Measurements from ENCODE around the gene HTRA3.

DNA sequence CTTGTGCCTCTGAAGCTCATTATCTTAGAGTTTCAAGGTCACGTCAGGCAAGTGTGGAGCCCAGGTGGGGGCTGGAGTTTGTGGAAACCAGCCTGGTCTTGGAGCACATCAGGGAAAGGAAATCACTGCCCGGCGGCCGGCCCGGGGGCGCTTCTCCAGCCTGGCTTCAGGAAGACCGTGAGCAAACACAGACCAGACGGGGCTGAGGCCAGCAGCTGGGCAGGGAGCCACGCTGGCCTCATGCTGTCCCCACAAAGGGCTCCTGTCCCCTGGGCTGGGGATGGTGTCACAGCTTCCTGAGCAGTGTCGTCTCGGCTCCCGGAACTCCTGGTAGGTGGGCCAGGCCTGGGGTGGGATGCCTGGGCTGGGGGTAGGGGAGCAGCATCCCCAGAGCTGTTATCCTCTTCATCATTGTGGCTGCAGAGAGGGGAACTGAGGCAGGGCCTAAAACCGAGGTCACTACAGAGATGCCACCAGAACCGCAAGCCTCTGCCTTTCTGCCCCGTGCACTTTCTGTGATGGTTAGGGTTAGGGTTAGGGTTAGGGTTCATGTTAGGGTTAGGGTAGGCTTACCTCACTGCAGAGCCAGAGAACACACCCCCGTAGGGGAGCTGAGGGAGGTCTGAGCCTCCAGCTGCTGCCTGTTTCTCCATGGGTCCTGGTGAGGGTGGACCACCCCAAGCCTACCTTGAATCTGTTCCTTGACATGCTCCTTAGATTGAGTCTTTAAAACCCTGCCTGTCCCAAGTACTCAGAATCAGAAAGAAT lies 77.5 kb downstream of the HTRA3 start:
- TF ChIP-seq POLR2AphosphoS5 (IDR thresholded peaks at IDR 0.05) (no peak), EP300 (conservative IDR thresholded peaks at IDR 0.05; ENCODE audit: poor library complexity, severe bottlenecking) (no peak), SMC3 (conservative IDR thresholded peaks at IDR 0.05; ENCODE audit: poor library complexity) (no peak), TAF1 (IDR thresholded peaks at IDR 0.05; ENCODE audit: low read depth) (no peak), RAD21 (conservative IDR thresholded peaks at IDR 0.05) (no peak), EZH2 (IDR thresholded peaks at IDR 0.05; ENCODE audit: borderline replicate concordance, insufficient read depth, low read length, poor library complexity, severe bottlenecking) (no peak)
- TF ChIP-seq, protein P1, sequence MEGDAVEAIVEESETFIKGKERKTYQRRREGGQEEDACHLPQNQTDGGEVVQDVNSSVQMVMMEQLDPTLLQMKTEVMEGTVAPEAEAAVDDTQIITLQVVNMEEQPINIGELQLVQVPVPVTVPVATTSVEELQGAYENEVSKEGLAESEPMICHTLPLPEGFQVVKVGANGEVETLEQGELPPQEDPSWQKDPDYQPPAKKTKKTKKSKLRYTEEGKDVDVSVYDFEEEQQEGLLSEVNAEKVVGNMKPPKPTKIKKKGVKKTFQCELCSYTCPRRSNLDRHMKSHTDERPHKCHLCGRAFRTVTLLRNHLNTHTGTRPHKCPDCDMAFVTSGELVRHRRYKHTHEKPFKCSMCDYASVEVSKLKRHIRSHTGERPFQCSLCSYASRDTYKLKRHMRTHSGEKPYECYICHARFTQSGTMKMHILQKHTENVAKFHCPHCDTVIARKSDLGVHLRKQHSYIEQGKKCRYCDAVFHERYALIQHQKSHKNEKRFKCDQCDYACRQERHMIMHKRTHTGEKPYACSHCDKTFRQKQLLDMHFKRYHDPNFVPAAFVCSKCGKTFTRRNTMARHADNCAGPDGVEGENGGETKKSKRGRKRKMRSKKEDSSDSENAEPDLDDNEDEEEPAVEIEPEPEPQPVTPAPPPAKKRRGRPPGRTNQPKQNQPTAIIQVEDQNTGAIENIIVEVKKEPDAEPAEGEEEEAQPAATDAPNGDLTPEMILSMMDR (IDR thresholded peaks at IDR 0.05; ENCODE audit: poor library complexity, severe bottlenecking), result no peak
- TF ChIP-seq, protein P2, sequence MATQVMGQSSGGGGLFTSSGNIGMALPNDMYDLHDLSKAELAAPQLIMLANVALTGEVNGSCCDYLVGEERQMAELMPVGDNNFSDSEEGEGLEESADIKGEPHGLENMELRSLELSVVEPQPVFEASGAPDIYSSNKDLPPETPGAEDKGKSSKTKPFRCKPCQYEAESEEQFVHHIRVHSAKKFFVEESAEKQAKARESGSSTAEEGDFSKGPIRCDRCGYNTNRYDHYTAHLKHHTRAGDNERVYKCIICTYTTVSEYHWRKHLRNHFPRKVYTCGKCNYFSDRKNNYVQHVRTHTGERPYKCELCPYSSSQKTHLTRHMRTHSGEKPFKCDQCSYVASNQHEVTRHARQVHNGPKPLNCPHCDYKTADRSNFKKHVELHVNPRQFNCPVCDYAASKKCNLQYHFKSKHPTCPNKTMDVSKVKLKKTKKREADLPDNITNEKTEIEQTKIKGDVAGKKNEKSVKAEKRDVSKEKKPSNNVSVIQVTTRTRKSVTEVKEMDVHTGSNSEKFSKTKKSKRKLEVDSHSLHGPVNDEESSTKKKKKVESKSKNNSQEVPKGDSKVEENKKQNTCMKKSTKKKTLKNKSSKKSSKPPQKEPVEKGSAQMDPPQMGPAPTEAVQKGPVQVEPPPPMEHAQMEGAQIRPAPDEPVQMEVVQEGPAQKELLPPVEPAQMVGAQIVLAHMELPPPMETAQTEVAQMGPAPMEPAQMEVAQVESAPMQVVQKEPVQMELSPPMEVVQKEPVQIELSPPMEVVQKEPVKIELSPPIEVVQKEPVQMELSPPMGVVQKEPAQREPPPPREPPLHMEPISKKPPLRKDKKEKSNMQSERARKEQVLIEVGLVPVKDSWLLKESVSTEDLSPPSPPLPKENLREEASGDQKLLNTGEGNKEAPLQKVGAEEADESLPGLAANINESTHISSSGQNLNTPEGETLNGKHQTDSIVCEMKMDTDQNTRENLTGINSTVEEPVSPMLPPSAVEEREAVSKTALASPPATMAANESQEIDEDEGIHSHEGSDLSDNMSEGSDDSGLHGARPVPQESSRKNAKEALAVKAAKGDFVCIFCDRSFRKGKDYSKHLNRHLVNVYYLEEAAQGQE (IDR thresholded peaks at IDR 0.05; ENCODE audit: borderline replicate concordance), result no peak

Measured in neural cell (in vitro differentiated cells).